Measurements from ENCODE around the gene NUBPL. TPM values are rescaled to one million over a fixed set of nuclear protein-coding genes. Genes with fewer than 3 reads are reported as not detected.
"Not testable (repeated sequence)": the region's sequence is repeated elsewhere in the genome, so short reads cannot be mapped to it uniquely, and the experiment has no call there.

The NUBPL gene
- total and polyA plus RNA-seq, 2 donors from 2014 or later, result 11.2 to 16.2 TPM

DNA sequence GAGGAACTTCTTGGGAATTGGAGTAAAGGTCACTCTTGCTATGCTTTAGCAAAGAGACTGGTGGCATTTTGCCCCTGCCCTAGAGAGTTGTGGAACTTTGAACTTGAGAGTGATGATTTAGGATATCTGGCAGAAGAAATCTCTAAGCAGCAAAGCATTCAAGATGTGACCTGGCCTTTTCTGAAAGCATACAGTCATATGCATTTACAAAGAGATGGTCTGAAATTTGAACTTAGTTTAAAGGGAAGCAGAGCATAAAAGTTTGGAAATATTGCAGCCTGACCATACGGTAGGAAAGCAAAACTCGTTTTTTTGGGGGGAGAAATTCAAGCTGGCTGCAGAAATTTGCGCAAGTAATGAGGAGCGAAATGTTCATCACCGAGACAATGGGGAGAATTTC is 60.9 kb downstream of the NUBPL start:
- Histone ChIP-seq H3K9me3 (ENCODE audit: control insufficient read depth in 2 of 3, insufficient read depth in 1 of 3, low read length in 3 of 3) (peaks cover 0 to 5% (median 0%) of the 10 kb centered on the region in 3 donors), H3K27me3 (ENCODE audit: control insufficient read depth, insufficient read depth, low read length) (no peaks in the 10 kb centered on the region), H3K4me1 (ENCODE audit: control insufficient read depth in 2 of 3, insufficient read depth in 2 of 3, low read depth in 1 of 3, low read length in 3 of 3) (no peaks in the 10 kb centered on the region), H3K27ac (ENCODE audit: low read depth in 2 of 2, low read length in 2 of 2) (no peak overlapping the region), H3K9ac (ENCODE audit: low read length in 3 of 3) (no peak overlapping the region), H3K4me3 (ENCODE audit: low read length in 3 of 3) (no peak overlapping the region), H3K36me3 (ENCODE audit: control insufficient read depth in 2 of 3, insufficient read depth in 3 of 3, low read length in 3 of 3) (no peaks in the 10 kb centered on the region)
- DNase-seq (no peak), FAIRE-seq (no peak)
- TF ChIP-seq, protein P1, sequence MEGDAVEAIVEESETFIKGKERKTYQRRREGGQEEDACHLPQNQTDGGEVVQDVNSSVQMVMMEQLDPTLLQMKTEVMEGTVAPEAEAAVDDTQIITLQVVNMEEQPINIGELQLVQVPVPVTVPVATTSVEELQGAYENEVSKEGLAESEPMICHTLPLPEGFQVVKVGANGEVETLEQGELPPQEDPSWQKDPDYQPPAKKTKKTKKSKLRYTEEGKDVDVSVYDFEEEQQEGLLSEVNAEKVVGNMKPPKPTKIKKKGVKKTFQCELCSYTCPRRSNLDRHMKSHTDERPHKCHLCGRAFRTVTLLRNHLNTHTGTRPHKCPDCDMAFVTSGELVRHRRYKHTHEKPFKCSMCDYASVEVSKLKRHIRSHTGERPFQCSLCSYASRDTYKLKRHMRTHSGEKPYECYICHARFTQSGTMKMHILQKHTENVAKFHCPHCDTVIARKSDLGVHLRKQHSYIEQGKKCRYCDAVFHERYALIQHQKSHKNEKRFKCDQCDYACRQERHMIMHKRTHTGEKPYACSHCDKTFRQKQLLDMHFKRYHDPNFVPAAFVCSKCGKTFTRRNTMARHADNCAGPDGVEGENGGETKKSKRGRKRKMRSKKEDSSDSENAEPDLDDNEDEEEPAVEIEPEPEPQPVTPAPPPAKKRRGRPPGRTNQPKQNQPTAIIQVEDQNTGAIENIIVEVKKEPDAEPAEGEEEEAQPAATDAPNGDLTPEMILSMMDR (IDR thresholded peaks at IDR 0.05; ENCODE audit: borderline replicate concordance, extremely low read depth, insufficient read depth), result no peak
- intact Hi-C loops (cut with DNase I), result no loop called here

DNA sequence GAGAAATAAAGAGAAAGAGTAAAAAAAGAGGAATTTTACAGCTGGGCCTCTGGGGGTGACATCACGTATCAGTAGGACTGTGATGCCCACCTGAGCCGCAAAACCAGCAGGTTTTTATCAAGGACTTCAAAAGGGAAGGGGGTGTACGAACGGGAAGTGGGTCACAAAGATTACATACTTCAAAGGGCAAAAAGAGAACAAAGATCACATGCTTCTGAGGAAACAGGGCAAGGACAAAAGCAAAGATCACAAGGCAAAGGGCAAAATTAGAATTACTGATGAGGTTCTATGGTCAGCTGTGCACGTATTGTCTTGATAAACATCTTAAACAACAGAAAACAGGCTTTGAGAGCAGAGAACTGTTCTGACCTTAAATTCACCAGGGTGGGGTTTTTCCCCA is 91.7 kb downstream of the NUBPL start:
- H3K9me3 ChIP-seq (ENCODE audit: control insufficient read depth in 2 of 3, insufficient read depth in 1 of 3, low read length in 3 of 3); H3K27me3 ChIP-seq (ENCODE audit: control insufficient read depth, insufficient read depth, low read length); H3K4me1 ChIP-seq (ENCODE audit: control insufficient read depth in 2 of 3, insufficient read depth in 2 of 3, low read depth in 1 of 3, low read length in 3 of 3); FAIRE-seq; DNase-seq; H3K4me3 ChIP-seq (ENCODE audit: low read length in 3 of 3); H3K36me3 ChIP-seq (ENCODE audit: control insufficient read depth in 2 of 3, insufficient read depth in 3 of 3, low read length in 3 of 3); H3K27ac ChIP-seq (ENCODE audit: low read depth in 2 of 2, low read length in 2 of 2); intact Hi-C loops (cut with DNase I); H3K9ac ChIP-seq (ENCODE audit: low read length in 3 of 3): not testable (repeated sequence)

DNA sequence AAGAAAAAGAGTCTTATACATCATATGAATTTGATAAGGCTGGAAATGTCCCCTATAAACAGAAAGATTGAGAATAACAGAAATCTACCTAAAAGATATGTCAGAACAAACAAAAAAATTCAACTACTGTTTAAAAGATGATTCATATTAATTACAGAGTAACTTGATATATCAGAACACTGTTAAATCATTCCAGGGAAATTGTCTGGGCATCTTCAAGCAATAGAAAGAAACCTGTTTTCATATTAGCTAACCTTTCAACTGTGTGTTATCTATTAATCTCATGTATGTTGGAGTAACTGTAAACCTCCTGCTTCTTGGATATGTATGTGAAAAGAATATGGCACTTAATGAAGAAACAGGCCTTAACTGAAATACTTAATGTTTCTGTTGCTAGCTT is 96.7 kb downstream of the NUBPL start:
- H3K4me1 ChIP-seq (ENCODE audit: control insufficient read depth in 2 of 3, insufficient read depth in 2 of 3, low read depth in 1 of 3, low read length in 3 of 3), result no peaks in the 10 kb centered on the region
- no peak overlapping the region for H3K4me3 ChIP-seq (ENCODE audit: low read length in 3 of 3)
- no peak overlapping the region for H3K27ac ChIP-seq (ENCODE audit: low read depth in 2 of 2, low read length in 2 of 2)
- TF ChIP-seq, protein P1 (IDR thresholded peaks at IDR 0.05; ENCODE audit: borderline replicate concordance, extremely low read depth, insufficient read depth), result no peak
- no peak for DNase-seq
- H3K36me3 ChIP-seq (ENCODE audit: control insufficient read depth in 2 of 3, insufficient read depth in 3 of 3, low read length in 3 of 3), result no peaks in the 10 kb centered on the region
- peaks cover 0 to 6% (median 5%) of the 10 kb centered on the region in 3 donors for H3K9me3 ChIP-seq (ENCODE audit: control insufficient read depth in 2 of 3, insufficient read depth in 1 of 3, low read length in 3 of 3)
- FAIRE-seq, result no peak
- no peak overlapping the region for H3K9ac ChIP-seq (ENCODE audit: low read length in 3 of 3)
- intact Hi-C loops (cut with DNase I), result no loop called here
- H3K27me3 ChIP-seq (ENCODE audit: control insufficient read depth, insufficient read depth, low read length), result no peaks in the 10 kb centered on the region

DNA sequence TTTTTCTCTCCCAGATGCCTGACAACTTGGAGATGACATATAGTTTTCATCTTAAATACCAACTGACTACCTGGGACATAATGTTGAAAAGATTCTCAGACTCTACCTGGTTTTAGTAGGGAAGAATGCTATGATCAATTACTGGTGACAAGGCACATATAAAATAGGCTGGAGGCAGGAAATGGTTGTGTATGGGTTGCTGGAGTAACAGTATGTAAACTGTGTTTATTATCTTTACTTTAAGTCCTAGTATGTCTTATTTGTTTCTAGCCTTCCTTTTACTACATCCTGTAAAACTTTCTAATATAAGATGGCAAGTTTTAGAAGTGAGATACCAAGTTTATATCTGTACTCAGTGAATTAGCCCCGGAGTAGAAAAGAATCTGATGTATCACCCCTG is 98.1 kb downstream of the NUBPL start:
- TF ChIP-seq, protein P1 (IDR thresholded peaks at IDR 0.05; ENCODE audit: borderline replicate concordance, extremely low read depth, insufficient read depth), result no peak
- H3K36me3 ChIP-seq (ENCODE audit: control insufficient read depth in 2 of 3, insufficient read depth in 3 of 3, low read length in 3 of 3), result no peaks in the 10 kb centered on the region
- no peak overlapping the region for H3K27ac ChIP-seq (ENCODE audit: low read depth in 2 of 2, low read length in 2 of 2)
- no peaks in the 10 kb centered on the region for H3K4me1 ChIP-seq (ENCODE audit: control insufficient read depth in 2 of 3, insufficient read depth in 2 of 3, low read depth in 1 of 3, low read length in 3 of 3)
- DNase-seq, result peak in 1 of 5 donors; percentile 5
- peaks cover 0 to 2% (median 0%) of the 10 kb centered on the region in 3 donors for H3K9me3 ChIP-seq (ENCODE audit: control insufficient read depth in 2 of 3, insufficient read depth in 1 of 3, low read length in 3 of 3)
- no peak for FAIRE-seq
- no peak overlapping the region for H3K4me3 ChIP-seq (ENCODE audit: low read length in 3 of 3)
- intact Hi-C loops (cut with DNase I), result no loop called here
- no peaks in the 10 kb centered on the region for H3K27me3 ChIP-seq (ENCODE audit: control insufficient read depth, insufficient read depth, low read length)
- no peak overlapping the region for H3K9ac ChIP-seq (ENCODE audit: low read length in 3 of 3)

Measured in kidney (tissue), 14 donors.